SW 1271 (cell line): ENCODE results near the gene IDH3G.

Experiments
- DNase-seq, 2 experiments: peaks; one replicate each; lab custom pipeline; 2025; lab: John Stamatoyannopoulos, UW

Gene IDH3G

GRCh38 chrX:153791104-153791852 lies 2.9 kb downstream of the IDH3G start:
- DNase-seq: no peak

GRCh38 chrX:153789654-153790053 lies 4.5 kb downstream of the IDH3G start:
- no peak for DNase-seq

DNA sequence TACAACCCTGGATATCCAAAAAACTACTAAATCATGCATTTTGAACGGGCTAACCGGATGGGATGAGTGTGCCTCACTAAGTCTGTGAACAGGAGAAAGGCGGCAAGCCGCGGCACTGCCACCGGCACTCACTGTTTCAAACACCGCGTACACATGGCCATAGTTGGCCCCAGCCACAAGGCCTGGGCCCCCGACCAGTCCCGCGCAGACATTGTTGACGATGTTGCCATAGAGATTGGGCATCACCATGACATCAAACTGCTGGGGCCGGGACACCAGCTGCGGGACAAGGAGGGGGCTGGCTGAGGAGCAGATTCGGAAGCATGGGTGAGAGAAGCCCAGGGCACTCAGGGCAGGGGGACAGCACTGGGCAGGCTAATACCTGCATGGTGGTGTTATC lies 7.5 kb downstream of the IDH3G start:
- no peak for DNase-seq

DNA sequence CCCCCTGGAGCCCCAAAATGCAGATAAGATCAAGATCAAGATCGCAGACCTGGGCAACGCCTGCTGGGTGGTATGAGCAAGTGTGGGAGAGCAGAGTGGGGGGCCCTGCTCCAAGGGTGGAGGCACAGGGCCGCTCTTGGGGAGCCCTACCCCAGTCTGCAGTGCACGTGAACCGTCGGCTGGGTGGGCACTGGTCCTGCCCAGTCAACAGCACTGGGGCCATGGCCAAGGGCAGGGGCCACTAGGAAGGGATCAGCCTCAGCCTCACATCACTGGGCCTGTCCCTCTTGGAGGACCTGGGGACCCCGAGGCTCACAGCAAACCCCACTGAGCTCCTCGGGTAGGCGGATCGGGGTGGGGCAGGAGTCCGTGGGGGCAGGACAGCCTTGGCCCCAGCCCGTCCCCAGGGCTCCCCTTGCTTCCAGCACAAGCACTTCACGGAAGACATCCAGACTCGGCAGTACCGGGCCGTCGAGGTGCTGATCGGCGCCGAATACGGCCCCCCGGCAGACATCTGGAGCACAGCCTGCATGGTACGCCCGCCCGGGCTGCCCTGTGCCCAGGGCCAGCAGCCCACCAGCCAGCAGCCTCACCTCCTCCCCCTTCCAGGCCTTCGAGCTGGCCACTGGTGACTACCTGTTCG lies 9.7 kb downstream of the IDH3G start:
- DNase-seq: no peak

DNA sequence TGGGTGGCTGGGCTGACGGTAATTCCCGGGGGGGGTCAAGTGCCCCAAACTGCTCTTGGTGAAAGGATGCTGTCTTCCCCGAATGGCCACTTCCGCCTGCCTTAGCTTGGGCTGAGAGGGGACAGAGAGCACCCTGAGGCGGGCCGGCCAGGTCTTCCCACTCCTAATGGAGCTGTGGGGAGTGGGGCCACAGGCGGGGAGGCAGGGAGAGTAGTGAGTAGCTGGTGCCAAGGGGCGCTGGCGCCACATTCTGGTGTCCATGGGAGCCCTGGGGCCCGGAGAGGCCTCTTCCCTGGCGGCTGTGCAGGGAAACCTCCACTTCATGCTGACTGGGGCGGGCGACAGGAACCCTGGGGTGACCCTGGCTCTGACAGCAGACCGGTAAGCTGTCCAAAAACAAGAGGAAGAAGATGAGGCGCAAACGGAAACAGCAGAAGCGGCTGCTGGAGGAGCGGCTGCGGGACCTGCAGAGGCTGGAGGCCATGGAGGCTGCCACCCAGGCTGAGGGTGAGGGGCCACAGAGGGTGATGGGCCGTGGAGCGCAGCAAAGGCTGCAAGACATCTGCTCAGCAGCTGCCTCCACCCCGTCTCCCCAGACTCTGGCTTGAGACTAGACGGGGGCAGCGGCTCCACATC lies 10.7 kb downstream of the IDH3G start:
- DNase-seq: no peak

- no peak for DNase-seq
Measured at GRCh38 chrX:153782871-153783270, 11.3 kb downstream of the IDH3G start.

DNA sequence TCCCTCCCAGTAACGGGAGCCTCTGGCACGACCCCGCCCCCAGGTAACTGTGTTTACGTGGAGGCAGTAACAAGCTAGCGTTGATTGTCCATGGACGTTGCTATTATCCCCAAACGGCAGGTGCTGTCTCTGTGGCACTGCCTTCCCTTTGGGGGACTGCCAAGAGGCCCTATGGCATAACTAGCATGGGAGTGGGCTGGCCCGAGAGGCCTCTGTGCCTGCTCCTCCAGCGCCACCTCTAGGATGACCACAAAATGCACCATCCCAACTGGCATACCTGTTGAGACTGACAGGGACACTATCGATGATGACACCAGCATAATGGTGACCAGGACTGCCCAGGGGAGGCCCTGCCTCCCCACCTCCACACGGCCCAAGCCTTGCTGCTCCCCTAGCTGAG lies 11.9 kb downstream of the IDH3G start:
- DNase-seq: no peak

- DNase-seq: no peak
Measured at GRCh38 chrX:153781428-153782047, 12.6 kb downstream of the IDH3G start.

GRCh38 chrX:153780678-153781427 lies 13.3 kb downstream of the IDH3G start, which contains the start of gene SRPK3:
TSS of gene SRPK3 (plus strand) at chrX:153781041. CDS start at chrX:153781087, 46 bp downstream.
- no peak for DNase-seq

GRCh38 chrX:153779891-153780677 lies 14.1 kb downstream of the IDH3G start:
- DNase-seq: no peak

GRCh38 chrX:153778684-153779101 lies 15.5 kb downstream of the IDH3G start:
- DNase-seq: no peak

GRCh38 chrX:153778181-153778580 lies 16.0 kb downstream of the IDH3G start:
- no peak for DNase-seq

DNA sequence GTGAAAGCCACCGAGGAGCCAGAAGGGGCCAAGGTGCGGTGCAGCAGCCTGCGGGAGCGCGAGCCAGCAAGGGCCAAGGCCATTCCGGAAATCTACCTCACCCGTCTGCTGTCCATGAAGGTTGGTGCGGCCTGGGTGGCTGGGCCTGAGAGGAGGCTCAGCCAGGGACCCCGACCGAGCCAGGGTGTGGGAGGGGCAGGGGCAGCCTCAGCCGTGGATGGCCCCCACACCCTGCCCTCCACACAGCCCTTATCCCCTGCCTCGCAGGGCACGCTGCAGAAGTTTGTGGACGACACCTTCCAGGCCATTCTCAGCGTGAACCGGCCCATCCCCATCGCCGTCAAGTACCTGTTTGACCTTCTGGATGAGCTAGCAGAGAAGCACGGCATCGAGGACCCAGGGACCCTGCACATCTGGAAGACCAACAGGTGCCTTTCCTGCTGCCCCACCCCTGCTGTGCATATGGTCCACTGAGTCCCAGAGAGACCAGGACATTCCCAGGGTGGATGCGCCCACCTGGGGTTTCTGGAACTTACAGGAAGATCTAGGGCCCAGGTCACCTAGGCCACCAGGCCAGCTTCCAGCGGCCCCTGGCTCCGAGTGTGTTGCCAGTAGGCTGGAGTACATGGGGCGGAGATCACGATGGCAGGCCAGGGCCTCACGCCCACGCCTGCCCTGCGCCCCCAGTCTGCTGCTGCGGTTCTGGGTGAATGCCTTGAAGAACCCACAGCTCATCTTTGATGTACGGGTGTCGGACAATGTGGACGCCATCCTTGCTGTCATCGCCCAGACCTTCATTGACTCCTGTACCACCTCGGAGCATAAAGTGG lies 16.7 kb downstream of the IDH3G start:
- no peak for DNase-seq

DNA sequence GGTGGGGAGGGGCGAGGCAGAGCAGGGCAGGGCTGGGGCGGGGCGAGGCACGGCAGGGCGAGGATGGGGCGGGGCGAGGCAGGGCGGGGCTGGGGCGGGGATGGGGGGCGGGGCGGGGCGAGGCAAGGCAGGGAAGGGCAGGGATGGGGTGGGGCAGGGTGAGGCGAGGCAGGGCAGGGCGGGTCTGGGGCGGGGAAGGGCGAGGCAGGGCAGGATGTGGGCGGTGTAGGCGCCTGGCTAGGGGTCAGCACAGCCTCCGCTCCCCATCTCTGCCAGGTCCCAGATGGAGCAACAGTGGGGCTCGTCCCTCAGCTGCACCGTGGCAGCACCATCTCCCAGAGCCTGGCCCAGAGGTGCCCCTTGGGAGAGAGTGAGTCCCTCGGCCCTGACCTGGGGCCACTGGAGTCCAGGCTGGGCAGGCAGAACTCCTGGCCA lies 17.5 kb downstream of the IDH3G start:
- DNase-seq: no peak

- DNase-seq: no peak
Measured at GRCh38 chrX:153776120-153776599, 18.0 kb downstream of the IDH3G start.

- DNase-seq: no peak
Measured at GRCh38 chrX:153775293-153776119, 18.7 kb downstream of the IDH3G start.

- no peak for DNase-seq
Measured at GRCh38 chrX:153774576-153775292, 19.4 kb downstream of the IDH3G start.
